GM18861 (cell line): Measurements from ENCODE around the gene LDLRAD1.
"Not testable (repeated sequence)": the region's sequence is repeated elsewhere in the genome, so short reads cannot be mapped to it uniquely, and the experiment has no call there.

Experiments
- ATAC-seq: cut with Tn5 transposase; IDR thresholded peaks from one replicate; pipeline ENCODE4 v1.9.1; 2021; ENCODE audit not compliant: unreplicated experiment

LDLRAD1 gene, protein sequence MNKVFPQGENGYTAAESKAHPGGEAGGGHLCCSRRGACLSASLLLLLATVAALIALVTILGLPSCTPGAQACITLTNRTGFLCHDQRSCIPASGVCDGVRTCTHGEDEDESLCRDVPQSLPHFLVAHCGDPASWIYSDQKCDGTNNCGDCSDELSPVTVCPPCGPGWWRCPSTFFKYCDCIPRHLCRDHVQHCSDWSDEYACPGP

DNA sequence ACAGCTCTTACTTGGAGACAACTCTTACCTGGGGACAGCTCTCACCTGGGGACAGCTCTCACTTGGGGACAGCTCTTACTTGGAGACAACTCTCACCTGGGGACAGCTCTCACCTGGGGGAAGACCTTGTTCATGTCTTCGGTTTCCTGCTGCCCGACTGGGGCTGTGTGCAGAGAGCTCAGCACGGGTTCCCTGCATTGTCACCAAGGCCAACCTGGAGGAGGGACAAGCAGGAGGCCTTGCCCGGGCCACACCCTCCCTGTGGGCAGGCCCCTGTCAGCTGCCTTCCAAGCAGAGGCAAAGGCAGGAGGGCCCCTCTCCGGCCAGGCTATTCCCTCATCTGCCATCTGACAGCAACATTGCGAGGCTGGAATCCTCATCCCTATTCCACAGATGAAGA, at the start of gene LDLRAD1:
Gene LDLRAD1, minus strand, starts transcription at position 208 of the 400 bp plus-strand sequence. Its CDS starts 74 bp downstream, at position 134.
- ATAC-seq: no peak

DNA sequence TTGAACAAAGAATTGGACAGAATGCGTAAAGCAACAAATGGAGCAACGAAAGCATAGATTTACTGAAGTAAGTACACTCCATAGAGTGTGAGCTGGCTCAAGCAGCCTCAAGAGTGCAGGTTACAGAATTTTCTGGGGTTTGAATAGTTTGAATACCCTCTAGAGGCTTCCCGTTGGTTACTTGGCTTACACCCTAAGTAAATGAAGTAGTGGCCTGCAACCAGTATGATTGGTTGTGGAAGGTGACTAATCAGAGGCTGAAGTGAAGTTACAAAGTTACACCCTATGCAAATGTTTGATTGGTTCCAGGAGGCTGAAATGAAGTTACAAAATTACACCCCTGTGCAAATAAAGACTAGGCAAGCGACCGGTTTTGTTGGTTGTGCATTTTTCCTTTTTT, 46.3 kb upstream of the LDLRAD1 start:
- no peak for ATAC-seq

DNA sequence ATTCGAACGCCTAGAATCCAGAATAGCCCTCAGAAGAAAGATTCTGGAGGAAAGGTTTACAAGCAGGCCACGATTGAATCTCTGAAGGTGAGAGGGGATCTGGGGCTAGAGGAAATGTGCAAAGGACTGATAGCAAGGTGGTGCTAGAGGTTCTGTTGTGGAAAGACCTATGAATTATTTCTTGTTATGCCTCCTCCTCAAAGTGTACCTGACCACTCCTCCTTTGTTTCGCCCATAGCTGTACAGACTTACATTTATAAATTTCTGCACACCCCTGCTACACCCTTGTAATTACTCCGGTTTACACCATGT, 36.4 kb upstream of the LDLRAD1 start:
- ATAC-seq: no peak

DNA sequence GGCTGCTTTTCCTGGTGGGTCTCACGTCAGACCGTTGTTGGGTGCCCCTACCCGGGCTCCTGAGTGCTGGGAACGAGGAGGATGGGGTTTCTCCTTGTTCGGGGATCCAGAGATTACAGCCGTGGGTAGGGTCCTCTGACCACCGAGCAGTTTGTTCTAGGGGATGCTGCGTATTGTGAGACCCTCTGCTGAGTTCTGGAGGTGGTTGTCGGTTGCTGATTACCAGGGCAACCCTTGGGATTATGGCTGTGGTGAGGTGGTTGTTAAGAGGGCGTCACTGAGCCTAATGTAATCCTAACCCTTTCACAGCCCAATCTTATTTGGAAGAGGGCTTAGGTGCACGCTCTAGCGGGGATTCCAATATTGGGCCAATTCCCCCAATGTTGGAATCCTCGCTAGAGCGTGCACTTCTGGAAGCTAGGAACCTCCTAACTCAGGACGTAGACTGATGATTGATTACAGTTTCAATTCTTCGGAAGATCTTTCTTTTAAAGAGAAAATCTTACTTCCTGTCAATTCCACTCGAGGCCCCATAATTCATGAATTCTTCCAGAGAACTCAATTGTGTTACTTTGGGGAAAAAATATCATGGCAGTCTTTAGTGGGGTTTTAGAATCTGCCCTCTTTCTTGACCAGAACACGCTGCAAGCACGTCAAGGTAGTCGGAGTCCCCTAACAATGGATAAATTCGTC, 35.9 kb upstream of the LDLRAD1 start:
- no peak for ATAC-seq

DNA sequence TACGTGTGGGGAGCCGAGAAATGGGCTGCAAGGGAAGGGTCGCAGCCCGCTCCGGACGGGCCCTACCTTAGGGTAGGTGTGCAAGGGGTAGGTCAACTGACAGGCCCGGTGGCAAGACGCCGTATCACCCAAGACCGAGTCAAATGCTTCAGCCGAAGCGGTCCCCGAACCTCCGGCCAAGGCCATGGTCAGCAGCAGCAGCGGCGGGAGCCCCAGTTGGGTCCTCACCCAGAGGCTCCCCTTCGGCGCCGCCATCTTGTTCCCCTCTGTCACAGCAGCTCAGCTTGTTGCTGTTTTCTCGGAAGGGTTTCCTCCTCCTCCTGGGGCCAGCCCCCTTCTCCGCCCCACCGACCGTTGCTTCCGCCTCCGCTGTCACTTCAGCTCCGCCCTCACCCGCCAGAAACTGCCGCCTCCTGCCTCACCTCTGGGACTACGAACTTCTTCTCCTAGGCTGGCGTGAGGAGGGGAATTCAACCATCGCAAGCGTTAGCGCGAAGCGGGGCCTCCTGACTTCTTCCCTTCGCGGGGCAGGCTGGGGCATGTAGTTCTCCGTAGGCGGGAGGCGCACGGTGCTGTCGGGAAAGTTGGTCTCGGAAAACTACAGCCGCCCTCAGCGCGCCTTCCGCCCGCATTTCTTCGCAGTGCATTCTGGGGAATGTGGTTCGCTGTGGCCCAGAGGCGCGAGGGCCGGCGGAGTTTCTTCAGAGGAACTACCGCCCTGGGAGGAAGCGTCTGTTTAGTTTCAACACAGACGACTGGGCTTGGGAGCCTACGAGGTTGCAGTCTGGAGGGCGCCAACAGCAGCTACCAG, 35.2 kb upstream of the LDLRAD1 start, which contains the start of the genes TCEANC2 and TMEM59:
Gene TCEANC2, plus strand, starts transcription at position 675 of the 811 bp plus-strand sequence. CDS start 815 bp downstream, outside the sequence.
Gene TMEM59, minus strand, starts transcription at position 271 of the 811 bp plus-strand sequence. Its CDS starts 16 bp downstream, at position 255.
- peak; percentile 90 for ATAC-seq

DNA sequence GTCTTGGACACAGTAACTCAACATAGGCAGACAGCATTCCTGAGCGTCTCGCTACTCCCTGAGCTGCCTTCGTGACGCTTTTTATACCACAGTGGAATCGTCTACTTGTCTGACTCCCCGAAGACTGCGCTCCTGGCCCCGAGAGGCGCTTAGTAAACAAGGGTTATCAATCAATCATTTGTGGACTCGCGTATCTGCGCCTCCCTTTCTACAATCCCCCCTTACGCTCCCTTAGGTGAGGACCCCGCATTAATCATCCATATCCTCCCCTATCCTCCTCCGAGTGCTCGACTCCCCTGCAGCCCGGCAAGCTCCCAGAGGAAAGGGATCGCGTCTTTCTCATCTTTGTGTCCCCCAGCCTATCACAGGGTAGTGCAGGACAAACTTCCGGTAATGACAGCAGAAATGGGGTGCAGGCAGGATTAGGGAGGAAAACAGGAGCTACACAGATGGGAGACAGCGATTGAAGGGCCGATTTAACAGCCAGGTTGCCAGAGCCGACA, 34.5 kb upstream of the LDLRAD1 start:
- no peak for ATAC-seq

DNA sequence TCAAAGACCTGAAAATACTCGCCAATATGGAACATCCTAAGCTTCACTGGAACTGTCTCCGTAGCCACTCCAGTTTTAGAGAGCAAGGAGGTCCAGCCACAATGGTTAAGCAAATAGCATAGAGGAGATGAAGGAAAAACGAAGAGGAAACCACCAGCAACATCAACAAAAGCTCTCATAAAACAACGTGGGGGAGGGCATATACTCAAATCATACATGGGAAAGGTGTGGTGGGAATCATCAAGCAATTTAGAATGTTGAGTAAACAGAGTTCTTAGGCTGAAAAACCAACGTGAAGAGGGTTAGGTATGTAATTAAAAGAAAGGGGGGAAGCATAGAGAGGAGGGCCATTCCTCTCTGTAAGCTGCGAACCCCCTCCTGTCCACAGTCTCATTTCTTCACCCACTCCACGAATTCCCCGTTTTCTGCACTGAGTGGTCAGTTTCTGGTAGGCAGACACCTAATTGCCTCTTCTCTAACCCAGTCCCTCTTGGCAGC, 34.0 kb upstream of the LDLRAD1 start:
- no peak for ATAC-seq

DNA sequence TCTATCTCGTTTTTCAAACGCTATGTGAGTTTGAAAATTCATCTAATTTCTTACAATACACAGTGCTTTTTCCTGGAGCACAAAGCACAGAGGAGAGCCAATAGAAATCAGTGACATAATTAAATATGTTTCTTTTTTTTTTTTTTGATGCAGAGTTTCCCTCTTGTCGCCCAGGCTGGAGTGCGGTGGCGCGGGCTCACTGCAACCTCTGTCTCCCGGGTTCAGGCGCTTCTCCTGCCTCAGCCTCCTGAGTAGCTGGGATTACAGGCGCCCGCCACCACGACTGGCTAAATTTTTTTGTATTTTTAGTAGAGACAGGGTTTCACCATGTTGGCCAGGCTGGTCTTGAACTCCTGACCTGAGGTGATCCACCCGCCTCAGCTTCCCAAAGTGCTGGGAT, 32.4 kb upstream of the LDLRAD1 start:
- not testable (repeated sequence) for ATAC-seq

DNA sequence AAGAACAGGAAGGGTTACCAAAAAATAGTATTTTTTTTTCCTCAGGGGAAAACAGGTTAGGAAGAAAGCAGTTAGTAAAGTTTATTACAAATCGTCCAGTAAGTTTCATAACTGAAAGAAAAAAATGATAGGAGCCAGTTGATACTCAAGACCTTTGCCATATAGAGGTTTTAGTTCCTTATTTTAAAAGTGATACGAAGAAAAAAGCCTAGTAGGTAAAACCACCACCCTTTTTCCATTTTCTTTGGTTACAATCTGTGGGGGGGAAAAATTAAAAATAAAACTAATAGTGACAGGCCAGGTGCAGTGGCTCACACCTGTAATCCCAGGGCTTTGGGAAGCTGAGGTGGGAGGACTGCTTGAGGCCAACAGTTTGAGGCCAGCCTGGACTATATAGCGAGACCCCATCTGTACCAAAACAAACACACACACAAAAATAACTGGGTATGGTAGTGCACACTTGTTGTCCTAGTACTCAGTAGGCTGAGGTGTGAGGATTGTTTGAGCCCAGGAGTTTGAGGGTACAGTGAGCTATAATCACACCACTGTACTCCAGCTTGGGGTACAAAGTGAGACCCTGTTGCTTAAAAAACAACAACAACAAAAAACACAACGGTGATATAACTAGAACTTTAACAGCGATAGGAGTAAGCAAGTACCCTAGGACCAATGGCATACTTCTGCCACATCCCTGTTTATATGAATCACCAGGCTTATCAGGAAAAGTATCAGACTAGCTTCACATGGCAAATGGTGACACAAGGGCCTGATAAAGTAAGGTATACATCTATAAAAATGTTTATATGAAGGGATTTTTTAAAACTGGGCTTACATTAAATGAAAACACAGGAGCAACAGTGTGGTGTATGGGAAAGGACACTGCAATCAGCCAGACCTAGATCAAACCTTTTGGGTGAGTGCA, 29.7 kb upstream of the LDLRAD1 start:
- ATAC-seq: no peak

DNA sequence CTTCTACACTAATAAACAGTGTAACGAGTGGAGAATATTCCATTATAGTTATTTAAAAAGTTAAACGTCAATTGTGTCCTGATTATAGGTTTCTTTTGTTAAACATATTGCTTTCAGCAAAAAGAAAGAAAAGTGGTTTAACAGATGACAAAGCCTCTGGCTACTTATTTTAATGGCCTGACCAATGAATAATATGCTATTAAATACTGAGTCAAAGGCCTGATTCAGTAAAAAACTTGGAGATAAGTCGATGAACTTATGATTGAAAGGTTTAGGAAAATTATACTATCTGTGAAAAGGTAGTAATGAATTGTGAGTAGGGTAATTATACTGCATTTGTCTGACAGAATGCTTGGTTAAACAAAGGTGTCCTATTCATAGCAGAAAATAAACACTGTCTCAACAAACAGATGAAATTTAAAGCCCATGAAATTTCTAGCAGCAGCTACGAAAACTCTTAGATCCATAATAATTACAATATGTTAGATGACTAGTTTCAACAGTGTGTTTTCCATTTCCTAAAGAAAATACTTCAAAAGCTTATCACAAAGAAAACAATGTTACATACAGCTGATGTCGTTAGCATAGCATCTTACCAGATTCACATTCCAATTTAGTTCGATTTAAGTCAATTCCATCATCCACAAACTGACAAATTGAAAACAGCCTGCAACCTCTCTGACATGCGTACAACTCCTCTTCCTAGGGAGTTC, 28.8 kb upstream of the LDLRAD1 start:
- no peak for ATAC-seq

DNA sequence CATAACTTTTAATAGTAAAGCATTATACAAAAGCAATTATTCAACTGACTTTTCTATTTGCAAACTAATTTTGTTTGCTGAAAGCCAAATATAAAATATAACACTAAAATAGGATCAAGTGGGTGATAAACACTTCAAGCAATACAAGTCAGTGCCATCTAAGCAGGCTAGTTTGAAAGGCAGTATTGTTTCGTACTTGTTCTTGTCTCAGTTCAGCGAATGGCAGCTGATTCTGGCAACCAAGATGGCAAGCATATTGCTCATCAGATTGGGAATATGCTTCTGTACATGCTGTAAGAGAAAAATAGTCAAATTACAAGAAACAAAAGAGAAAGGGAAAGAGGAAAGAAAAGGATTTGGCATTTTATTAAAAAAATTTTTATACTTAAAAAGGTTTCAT, 27.5 kb upstream of the LDLRAD1 start:
- ATAC-seq: no peak

DNA sequence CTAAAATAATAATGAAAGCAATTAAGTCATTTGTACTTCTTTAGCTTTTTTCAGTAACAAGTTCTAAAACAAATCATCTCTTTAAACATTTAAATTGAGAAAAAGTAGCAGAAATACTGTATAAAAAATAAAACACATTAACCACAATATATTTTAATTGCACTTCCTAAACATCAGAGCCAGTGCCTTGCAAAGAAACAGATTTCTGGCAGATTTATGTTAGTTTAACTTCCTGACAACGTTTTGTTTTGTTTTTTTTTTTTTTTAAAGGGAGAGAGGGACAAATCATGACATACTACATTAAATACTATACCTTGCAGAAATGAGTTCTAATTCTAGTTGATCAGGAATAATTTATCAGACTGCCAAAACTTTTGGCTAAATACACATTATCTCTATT, 23.8 kb upstream of the LDLRAD1 start:
- ATAC-seq: no peak

DNA sequence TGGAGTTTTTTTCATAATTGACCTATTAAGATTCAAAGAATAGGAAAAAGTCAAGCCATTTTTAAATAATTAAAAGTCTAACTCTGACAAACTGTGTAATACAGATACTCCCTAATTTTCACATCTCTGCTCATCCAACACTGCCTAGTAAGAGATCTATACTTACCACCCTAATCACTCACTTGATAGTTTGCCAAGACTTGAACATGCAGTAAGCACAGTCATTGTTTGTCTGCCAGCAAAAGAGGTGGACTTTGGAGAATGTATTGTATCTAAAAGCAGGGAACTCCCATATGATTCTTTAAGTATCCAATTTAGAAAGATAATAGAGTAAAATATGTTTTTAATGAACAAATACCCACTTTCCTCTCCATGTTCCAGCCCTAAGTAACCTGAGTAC, 19.5 kb upstream of the LDLRAD1 start:
- no peak for ATAC-seq

DNA sequence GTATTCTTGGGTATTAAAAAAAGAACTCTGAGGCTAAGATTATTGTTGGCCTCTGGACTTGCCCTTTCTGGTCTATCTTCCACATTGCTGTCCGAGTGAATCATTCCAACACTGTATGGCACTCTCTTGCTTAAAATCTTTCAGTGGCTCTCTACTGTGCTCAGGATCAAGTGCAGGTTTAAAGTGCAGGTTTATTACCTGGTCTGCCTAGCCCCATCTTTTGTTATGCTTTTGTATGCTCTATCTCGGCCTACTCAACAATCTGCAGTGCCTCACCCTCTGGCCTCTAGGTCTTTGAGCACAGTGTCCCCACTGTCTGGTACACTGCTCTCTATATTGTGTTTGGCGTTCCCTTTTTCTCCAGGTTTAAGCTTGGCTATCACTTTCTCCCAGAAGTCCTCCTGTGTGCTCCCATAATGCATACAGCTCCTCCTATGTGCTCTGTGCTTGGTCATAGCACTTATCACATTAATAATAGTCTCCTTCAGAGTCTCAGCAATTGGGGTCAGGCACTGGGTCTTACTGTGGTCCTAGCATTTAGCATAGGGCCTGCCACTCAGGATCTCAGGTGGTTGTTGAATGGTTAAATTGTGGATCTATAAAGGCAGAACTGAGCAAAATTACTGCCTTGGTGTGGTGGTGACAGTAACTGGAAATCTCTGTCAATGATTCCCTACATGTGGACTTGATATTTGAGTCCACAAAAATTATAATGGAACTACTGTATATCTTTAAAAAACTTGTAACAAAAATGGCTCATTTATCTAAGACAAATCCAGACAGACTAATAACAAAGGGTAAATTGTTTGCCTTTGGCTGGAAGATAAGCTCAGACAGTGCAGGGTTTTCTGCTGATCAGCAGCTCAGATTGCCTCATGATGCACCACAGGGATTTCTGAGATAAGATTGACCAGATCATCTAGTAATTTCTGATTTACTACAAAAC, 10.6 kb upstream of the LDLRAD1 start:
- no peak for ATAC-seq

DNA sequence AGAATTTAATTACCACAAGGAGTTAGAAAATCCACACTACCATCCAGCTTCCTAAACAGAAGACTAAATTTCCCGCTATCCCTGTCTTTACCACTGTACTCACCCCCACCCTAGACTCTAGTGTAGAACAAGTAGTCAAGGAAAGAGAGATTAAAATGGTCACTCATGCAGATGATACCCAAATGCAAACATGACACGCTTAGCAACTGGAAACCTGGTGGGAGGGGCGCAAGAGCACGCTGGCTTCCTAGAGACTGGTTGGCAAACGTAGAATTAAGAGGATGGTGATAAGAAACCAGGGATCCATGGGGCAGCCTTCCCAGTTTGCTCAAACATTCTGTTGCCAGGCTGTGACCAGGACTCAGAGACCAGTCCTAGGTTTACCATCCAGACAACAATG, 9.9 kb upstream of the LDLRAD1 start:
- no peak for ATAC-seq

DNA sequence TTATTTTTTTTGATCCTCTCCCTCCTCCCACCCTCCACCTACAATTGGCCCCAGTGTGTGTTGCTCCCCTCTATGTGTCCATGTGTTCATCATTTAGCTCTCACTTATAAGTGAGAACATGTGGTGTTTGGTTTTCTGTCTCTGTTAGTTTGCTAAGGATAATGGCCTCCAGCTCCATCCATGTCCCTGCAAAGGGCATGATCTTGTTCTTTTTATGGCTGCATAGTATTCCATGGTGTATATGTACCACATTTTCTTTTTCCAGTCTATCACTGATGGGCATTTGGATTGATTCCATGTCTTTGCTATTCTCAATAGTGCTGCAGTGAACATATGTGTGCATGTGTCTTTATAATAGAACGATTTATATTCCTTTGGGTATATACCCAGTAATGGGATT, 6.8 kb upstream of the LDLRAD1 start:
- ATAC-seq: not testable (repeated sequence)

DNA sequence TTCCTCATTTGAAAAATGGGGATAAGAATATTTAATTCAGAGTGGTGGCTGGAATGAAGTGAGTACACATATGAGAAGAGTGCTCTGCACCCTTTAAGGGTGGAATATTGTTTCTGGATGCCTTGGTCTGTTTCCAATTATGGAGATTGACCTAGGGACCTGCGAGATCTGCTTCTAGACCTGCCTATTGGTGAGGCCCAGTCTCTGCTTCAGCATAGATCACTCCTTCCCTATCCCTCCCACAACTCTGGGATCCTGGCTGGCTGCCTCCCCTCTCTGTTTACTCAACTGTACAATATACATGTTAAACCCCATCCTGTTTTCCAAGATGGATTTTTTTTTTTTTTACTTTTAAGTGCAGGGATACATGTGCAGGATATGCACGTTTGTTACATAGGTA, 6.4 kb upstream of the LDLRAD1 start:
- no peak for ATAC-seq

DNA sequence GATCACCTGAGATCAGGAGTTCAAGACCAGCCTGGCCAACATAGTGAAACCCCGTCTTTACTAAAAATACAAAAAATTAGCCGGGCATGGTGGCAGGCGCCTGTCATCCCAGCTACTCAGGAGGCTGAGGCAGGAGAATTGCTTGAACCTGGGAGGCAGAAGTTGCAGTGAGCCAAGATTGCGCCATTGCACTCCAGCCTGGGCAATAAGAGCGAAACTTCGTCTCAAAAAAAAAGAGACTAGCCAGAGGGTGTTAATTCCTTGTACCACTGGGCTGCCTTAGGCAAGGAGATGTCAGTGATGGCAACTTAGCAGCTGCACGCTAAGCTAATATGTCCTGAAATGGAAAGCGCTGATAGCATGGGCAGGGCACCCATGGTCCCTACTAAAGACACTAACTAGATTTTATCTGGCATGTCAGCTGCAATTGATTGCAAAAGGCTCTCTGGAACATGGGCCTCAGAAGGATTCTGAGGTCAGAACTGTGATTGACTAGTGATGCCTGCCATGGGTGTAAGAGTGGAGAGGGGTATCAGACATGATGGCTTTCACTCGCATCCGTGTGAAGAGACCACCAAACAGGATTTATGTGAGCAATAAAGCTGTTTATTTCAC, 1.7 kb upstream of the LDLRAD1 start:
- ATAC-seq: not testable (repeated sequence)
